ENCODE data around the gene DPP4.

DNA sequence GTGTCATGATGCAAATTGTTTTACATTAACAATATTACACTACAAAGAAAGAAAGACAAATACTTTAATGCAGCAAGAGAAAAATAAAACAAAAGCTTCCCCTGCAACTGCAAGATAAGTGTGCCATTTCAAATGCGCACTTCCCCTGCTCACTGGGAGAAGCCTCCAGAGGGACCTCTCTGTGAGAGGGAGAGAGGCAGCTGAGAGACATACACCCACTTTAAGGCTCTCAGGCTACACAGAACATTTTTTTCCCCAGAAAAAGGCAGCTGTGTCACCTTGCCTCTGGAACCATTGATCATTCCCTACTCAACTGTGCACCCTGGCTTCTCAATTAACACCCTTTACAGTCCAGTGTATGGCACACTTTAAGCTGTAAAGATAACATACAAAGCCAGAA lies 75.2 kb downstream of the DPP4 start:
- TF ChIP-seq CTCF (IDR thresholded peaks at IDR 0.05; ENCODE audit: low read depth, low read length): no peak
- TF ChIP-seq EZH2phosphoT487 (IDR thresholded peaks at IDR 0.05; ENCODE audit: low read depth): no peak
